Heart left ventricle (tissue), 13 donors: ENCODE data around the gene ATP2B2.

Source experiments
- POLR2A ChIP-seq, 2 donors: fragments of 450-650 bp; IDR thresholded peaks; one replicate each; pipeline ENCODE4 v1.6.1; 2017; ENCODE audit warnings: antibody characterized with exemption in 2 of 2, mild to moderate bottlenecking in 2 of 2, moderate library complexity in 2 of 2
- TF ChIP-seq, protein P1 (sequence below), 12 donors: fragments of 200-600 bp; sonication (generic) in 4 of 12; IDR thresholded peaks; one replicate each; pipeline versions ENCODE4 v1.5.0 to v1.8.0; 2018 to 2022; ENCODE audit warnings: antibody characterized with exemption in 12 of 12, mild to moderate bottlenecking in 5 of 12
- donor health status: ischemic (EF 13 %, LVEDD 7.1; RV severe dilation, severe dysfunction).
- donor health status: DM: no; HTN: yes; CAD: no.
- donor health status: DM: no; HTN: no; CAD: no.
- donor health status: ischemic (EF 25% LVEDD 6.9; RV normal size, moderate dysfunction).
- donor health status: ischemic (EF 25% LVEDD 5.7; RV mildly dilated, moderate dysfunction).
- donor health status: ischemic (EF 35%, LVEDD 5.7; RV mildly dilated, moderate dysfunction).
- donor health status: nonischemic (EF 11% LVEDD 7.7; RV severe dilation, severe dysfunction).
- donor health status: DM: yes; HTN: yes; CAD: no.
- donor health status: PGD.
- donor health status: ischemic (EF 29% LVEDD 5.4; RV normal size, mild dysfunction).
- donor health status: nonischemic (EF 23%, LVEDD 6.1; RV moderate dilation, normal function).

DNA sequence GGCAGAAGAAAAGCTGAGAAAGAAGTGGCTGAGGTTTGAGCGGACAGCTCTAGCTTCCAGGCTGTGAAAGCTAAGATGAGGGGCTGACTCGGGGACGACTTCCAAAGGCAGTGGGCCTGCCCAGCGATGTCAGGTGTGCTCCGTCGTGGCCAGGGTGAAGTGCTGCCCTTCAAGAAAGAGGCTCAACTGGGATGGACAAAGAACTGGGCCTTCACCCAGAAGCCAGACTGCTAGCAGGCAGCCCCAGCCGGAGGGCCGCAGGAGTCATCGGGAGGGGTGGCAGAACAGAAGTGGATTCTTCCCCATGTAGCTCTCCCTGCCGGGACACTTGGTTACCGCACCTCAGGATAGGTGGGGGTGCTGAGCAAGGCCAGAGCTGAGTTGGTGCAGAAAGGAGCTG lies 171.3 kb downstream of the ATP2B2 start:
- no peak for TF ChIP-seq POLR2A (IDR thresholded peaks at IDR 0.05)
- TF ChIP-seq, protein P1, sequence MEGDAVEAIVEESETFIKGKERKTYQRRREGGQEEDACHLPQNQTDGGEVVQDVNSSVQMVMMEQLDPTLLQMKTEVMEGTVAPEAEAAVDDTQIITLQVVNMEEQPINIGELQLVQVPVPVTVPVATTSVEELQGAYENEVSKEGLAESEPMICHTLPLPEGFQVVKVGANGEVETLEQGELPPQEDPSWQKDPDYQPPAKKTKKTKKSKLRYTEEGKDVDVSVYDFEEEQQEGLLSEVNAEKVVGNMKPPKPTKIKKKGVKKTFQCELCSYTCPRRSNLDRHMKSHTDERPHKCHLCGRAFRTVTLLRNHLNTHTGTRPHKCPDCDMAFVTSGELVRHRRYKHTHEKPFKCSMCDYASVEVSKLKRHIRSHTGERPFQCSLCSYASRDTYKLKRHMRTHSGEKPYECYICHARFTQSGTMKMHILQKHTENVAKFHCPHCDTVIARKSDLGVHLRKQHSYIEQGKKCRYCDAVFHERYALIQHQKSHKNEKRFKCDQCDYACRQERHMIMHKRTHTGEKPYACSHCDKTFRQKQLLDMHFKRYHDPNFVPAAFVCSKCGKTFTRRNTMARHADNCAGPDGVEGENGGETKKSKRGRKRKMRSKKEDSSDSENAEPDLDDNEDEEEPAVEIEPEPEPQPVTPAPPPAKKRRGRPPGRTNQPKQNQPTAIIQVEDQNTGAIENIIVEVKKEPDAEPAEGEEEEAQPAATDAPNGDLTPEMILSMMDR (IDR thresholded peaks at IDR 0.05): no peak
